Measurements from ENCODE around the gene OR2A12.

DNA sequence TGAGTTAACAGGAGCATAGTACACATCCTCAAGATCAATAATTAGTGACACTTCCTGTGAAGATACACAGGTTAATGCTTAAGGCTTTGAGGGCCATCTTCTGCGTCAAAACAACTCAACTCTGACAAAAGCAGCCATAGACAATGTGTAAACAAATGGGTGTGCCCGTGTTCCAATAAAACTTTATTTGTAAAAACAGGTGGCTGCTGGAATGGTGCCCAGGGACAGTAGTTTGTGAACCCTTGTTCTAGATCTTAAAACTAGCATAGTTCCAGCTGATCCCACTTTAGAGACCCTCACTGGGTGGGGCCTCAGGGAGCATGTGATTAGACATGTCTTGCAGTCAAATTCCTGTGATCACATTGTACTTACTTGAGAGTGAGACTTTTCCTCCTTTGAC is 44.7 kb downstream of the OR2A12 start:
- TF ChIP-seq, protein P1, sequence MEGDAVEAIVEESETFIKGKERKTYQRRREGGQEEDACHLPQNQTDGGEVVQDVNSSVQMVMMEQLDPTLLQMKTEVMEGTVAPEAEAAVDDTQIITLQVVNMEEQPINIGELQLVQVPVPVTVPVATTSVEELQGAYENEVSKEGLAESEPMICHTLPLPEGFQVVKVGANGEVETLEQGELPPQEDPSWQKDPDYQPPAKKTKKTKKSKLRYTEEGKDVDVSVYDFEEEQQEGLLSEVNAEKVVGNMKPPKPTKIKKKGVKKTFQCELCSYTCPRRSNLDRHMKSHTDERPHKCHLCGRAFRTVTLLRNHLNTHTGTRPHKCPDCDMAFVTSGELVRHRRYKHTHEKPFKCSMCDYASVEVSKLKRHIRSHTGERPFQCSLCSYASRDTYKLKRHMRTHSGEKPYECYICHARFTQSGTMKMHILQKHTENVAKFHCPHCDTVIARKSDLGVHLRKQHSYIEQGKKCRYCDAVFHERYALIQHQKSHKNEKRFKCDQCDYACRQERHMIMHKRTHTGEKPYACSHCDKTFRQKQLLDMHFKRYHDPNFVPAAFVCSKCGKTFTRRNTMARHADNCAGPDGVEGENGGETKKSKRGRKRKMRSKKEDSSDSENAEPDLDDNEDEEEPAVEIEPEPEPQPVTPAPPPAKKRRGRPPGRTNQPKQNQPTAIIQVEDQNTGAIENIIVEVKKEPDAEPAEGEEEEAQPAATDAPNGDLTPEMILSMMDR (IDR thresholded peaks at IDR 0.05; ENCODE audit: low read depth, low read length) = no peak
- TF ChIP-seq POLR2A (IDR thresholded peaks at IDR 0.05; ENCODE audit: extremely low read depth, insufficient read length) = no peak
- TF ChIP-seq, protein P2, sequence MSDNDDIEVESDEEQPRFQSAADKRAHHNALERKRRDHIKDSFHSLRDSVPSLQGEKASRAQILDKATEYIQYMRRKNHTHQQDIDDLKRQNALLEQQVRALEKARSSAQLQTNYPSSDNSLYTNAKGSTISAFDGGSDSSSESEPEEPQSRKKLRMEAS (IDR thresholded peaks at IDR 0.05; ENCODE audit: low read depth, low read length) = no peak
- no peak for TF ChIP-seq MYC (IDR thresholded peaks at IDR 0.05; ENCODE audit: low read depth, low read length)

All from NB4 (cell line).